OCI-LY7 (cell line): ENCODE results near the gene MAIP1. TPM values are rescaled to one million over a fixed set of nuclear protein-coding genes. Genes with fewer than 3 reads are reported as not detected.
A peak's percentile ranks its signal among the peaks of the same experiment; 100 is the strongest.

ENCODE experiments used
- BruUV-seq: library from RNA; stranded (reverse); fragments of 400-500 nt; replicated peaks from 2 replicates; lab custom pipeline; 2021; lab: Mats Ljungman, UMichigan
- CTCF ChIA-PET: fragments of 300-600 bp; sonication (Branson Sonifier 250); formaldehyde crosslinking; loops from one replicate; lab custom pipeline; 2022; ENCODE audit warnings: antibody characterized with exemption; ENCODE audit not compliant: unreplicated experiment; lab: Charles Lee
- POLR2A ChIA-PET: fragments of 300-600 bp; sonication (Branson Sonifier 250); formaldehyde crosslinking; loops from one replicate; lab custom pipeline; 2022; ENCODE audit warnings: antibody characterized with exemption; lab: Charles Lee
- DNase-seq: peaks from one replicate; pipeline ENCODE4 v3.0.0-alpha.2; 2015; ENCODE audit warnings: low spot score
- H2AFZ ChIP-seq: fragments of 200-600 bp; sonication (generic), shearing (Covaris generic); 2 replicates; pipeline ENCODE4 v1.6.1; 2014; ENCODE audit warnings: mild to moderate bottlenecking, antibody characterized with exemption, low read length, moderate library complexity
- H3K27ac ChIP-seq: fragments of 200-600 bp; sonication (generic); 2 replicates; pipeline ENCODE4 v1.5.1; 2014; ENCODE audit warnings: mixed run types, low read depth, mild to moderate bottlenecking, moderate library complexity, low read length, inconsistent platforms; ENCODE audit not compliant: poor library complexity, severe bottlenecking
- H3K36me3 ChIP-seq: fragments of 200-600 bp; sonication (generic); 2 replicates; pipeline ENCODE4 v1.6.1; 2014; ENCODE audit warnings: mild to moderate bottlenecking, antibody characterized with exemption, low read length, moderate library complexity, mixed read lengths; ENCODE audit not compliant: insufficient read depth
- H3K4me1 ChIP-seq: fragments of 200-600 bp; sonication (generic); 2 replicates; pipeline ENCODE4 v1.5.1; 2014; ENCODE audit warnings: mild to moderate bottlenecking, low read length; ENCODE audit not compliant: insufficient read depth, poor library complexity, severe bottlenecking
- H3K4me2 ChIP-seq: fragments of 200-600 bp; sonication (generic); 2 replicates; pipeline ENCODE4 v1.6.1; 2014; ENCODE audit warnings: mild to moderate bottlenecking, low read length
- H3K4me3 ChIP-seq: fragments of 200-600 bp; sonication (generic); 2 replicates; pipeline ENCODE4 v1.5.1; 2014; ENCODE audit warnings: mild to moderate bottlenecking, low read depth, low read length; ENCODE audit not compliant: poor library complexity, severe bottlenecking
- H3K79me2 ChIP-seq: fragments of 200-600 bp; sonication (generic); 2 replicates; pipeline ENCODE4 v1.6.1; 2016; ENCODE audit warnings: low read depth, mild to moderate bottlenecking, low read length, moderate library complexity, mixed read lengths; ENCODE audit not compliant: insufficient read depth
- H3K9me2 ChIP-seq: fragments of 200-600 bp; sonication (generic); 2 replicates; pipeline ENCODE4 v1.6.1; 2016; ENCODE audit warnings: mild to moderate bottlenecking, low read length, mixed read lengths; ENCODE audit not compliant: insufficient read depth
- H3K9me3 ChIP-seq: fragments of 200-600 bp; sonication (generic); 2 replicates; pipeline ENCODE4 v1.6.1; 2014; ENCODE audit warnings: mild to moderate bottlenecking, mixed run types, low read length, mixed read lengths
- H4K20me1 ChIP-seq: fragments of 200-600 bp; sonication (generic); 2 replicates; pipeline ENCODE4 v1.6.1; 2014; ENCODE audit warnings: mild to moderate bottlenecking, antibody characterized with exemption, low read length, moderate library complexity, mixed read lengths; ENCODE audit not compliant: insufficient read depth
- CTCF ChIP-seq: fragments of 200-600 bp; sonication (generic); conservative IDR thresholded peaks from 2 replicates; pipeline ENCODE4 v1.5.1; 2014; ENCODE audit warnings: mild to moderate bottlenecking, antibody characterized with exemption, low read length, moderate library complexity, mixed read lengths
- EZH2phosphoT487 ChIP-seq: fragments of 200-600 bp; sonication (generic); IDR thresholded peaks from 2 replicates; pipeline ENCODE4 v1.6.1; 2018; ENCODE audit warnings: low read depth, borderline replicate concordance, mild to moderate bottlenecking, mixed run types, antibody characterized with exemption, low read length, moderate library complexity, mixed read lengths
- intact Hi-C: fragments of 100-400 bp; cut with micrococcal nuclease; formaldehyde crosslinking; loops from one replicate; pipeline ENCODE4 v1.10.0; 2022; ENCODE audit not compliant: unreplicated experiment
- total RNA-seq, 2 experiments: library from RNA; depleted of rRNA in 1 of 2; stranded (reverse); fragments of >200 nt in 1 of 2; shearing (Covaris generic) in 1 of 2; gene quantifications; 2 replicates each; pipeline ENCODE4 v1.2.3, GENCODE V29; 2014 to 2022

The MAIP1 gene
- total RNA-seq, 2 experiments from 2014 or later: 25.3 to 29.8 TPM

GRCh38 chr2:199910338-199911051 is 44.9 kb upstream of the MAIP1 start:
- intact Hi-C loops: loop anchor here (2.0 kb wide), 1 partner anchor 44 kb away; the partner anchor contains the start of genes MAIP1 and TYW5
- BruUV-seq: TSS peak; percentile 78
- Histone ChIP-seq H3K9me2 (no peaks in the 10 kb centered on the region), H3K4me1 (peaks cover 29% of the 10 kb centered on the region), H2AFZ (peak overlapping the region; percentile 97), H3K4me2 (peak overlapping the region; percentile 76), H3K27ac (peak overlapping the region; percentile 85), H3K36me3 (peaks cover 26% of the 10 kb centered on the region), H4K20me1 (peaks cover 22% of the 10 kb centered on the region; the same call in 1 of the 2 replicates), H3K9me3 (peaks cover 6% of the 10 kb centered on the region; the same call in 1 of the 2 replicates), H3K4me3 (peak overlapping the region; percentile 89), H3K79me2 (peaks cover 53% of the 10 kb centered on the region)
- TF ChIP-seq EZH2phosphoT487 (no peak), CTCF (no peak)
- CTCF ChIA-PET: no interaction called here
- peak; percentile 24 for DNase-seq
- POLR2A ChIA-PET: interaction anchor here (0.5 to 1.2 kb wide), 10 partner anchors 11 to 615 kb away, joined by 3 to 7 read pairs (median 3); partner anchors contain the start of gene SGO2

GRCh38 chr2:199911052-199911876 is 44.1 kb upstream of the MAIP1 start, which contains the start of gene C2orf69:
Gene C2orf69, plus strand, starts transcription at chr2:199911293. Its CDS starts 146 bp downstream, at chr2:199911439.
- peak within 1 kb of the TSS; percentile 97 for H2AFZ ChIP-seq
- H3K4me3 ChIP-seq: peak within 1 kb of the TSS; percentile 89
- H3K36me3 ChIP-seq: peaks cover 33% of the 10 kb centered on the region
- BruUV-seq: no TSS peak
- H4K20me1 ChIP-seq: peaks cover 22% of the 10 kb centered on the region; the same call in 1 of the 2 replicates
- peak within 1 kb of the TSS; percentile 85 for H3K27ac ChIP-seq
- H3K9me3 ChIP-seq: peaks cover 12% of the 10 kb centered on the region; the same call in 1 of the 2 replicates
- intact Hi-C loops: loop anchor here (2.0 kb wide), 1 partner anchor 44 kb away; the partner anchor contains the start of genes MAIP1 and TYW5
- H3K4me1 ChIP-seq: peaks cover 29% of the 10 kb centered on the region
- TF ChIP-seq EZH2phosphoT487 (no peak), CTCF (no peak)
- H3K4me2 ChIP-seq: peak within 1 kb of the TSS; percentile 84
- peaks cover 61% of the 10 kb centered on the region for H3K79me2 ChIP-seq
- no peaks in the 10 kb centered on the region for H3K9me2 ChIP-seq
- peak; percentile 96 for DNase-seq
- ChIA-PET POLR2A (interaction anchor here (0.6 to 1.3 kb wide), 10 partner anchors 8 to 614 kb away, joined by 3 to 7 read pairs (median 3); partner anchors contain the start of gene SGO2), CTCF (no interaction called here)
